Activated CD4-positive, alpha-beta T cell treated with anti-CD3 and anti-CD28 coated beads, Interleukin-2, amount 10 ng/mL, durations not matched to agents 7 days and 5 days (primary cell): Measurements from ENCODE around the gene PEX14. TPM values are rescaled to one million over a fixed set of nuclear protein-coding genes. Genes with fewer than 3 reads are reported as not detected.

Source experiments
- CTCF ChIA-PET: fragments of 350-600 bp; sonication (Branson Sonifier 250); formaldehyde crosslinking; loops from one replicate; lab custom pipeline; 2021; ENCODE audit warnings: antibody characterized with exemption; lab: Charles Lee
- POLR2A ChIA-PET: fragments of 350-600 bp; sonication (Branson Sonifier 250); formaldehyde crosslinking; loops from one replicate; lab custom pipeline; 2021; ENCODE audit warnings: antibody characterized with exemption; lab: Charles Lee
- DNase-seq: peaks from one replicate; pipeline ENCODE4 v3.0.0-alpha.2; 2020
- H3K27ac Mint-ChIP-seq: one replicate; pipeline ENCODE4 v1.8.0; 2021; ENCODE audit warnings: mild to moderate bottlenecking, moderate library complexity, mixed read lengths
- H3K27me3 Mint-ChIP-seq: one replicate; pipeline ENCODE4 v1.8.0; 2021; ENCODE audit warnings: mixed read lengths
- H3K36me3 Mint-ChIP-seq: one replicate; pipeline ENCODE4 v1.8.0; 2021; ENCODE audit warnings: low read depth, mixed read lengths
- H3K4me1 Mint-ChIP-seq: one replicate; pipeline ENCODE4 v1.8.0; 2021; ENCODE audit warnings: mixed read lengths
- H3K4me3 Mint-ChIP-seq: one replicate; pipeline ENCODE4 v1.8.0; 2021; ENCODE audit warnings: mild to moderate bottlenecking, moderate library complexity, mixed read lengths
- H3K9me3 Mint-ChIP-seq: one replicate; pipeline ENCODE4 v1.8.0; 2021; ENCODE audit warnings: mixed read lengths
- total RNA-seq, 2 experiments: library from RNA; stranded (reverse); gene quantifications; one replicate each; pipeline ENCODE4 v1.2.3, GENCODE V29; 2021

Gene PEX14
- total RNA-seq, 2 experiments from 2014 or later = 23.4 to 24.4 TPM

GRCh38 chr1:10546896-10547295 is 72.1 kb downstream of the PEX14 start:
- POLR2A ChIA-PET = no interaction called here
- H3K27me3 Mint-ChIP-seq = no peaks in the 10 kb centered on the region
- CTCF ChIA-PET = interaction anchor here (0.7 kb wide), 1 partner anchor 24 kb away, joined by 6 read pairs; no protein-coding TSS in a partner anchor
- H3K4me3 Mint-ChIP-seq = no peak overlapping the region
- peaks cover 10% of the 10 kb centered on the region for H3K36me3 Mint-ChIP-seq
- peaks cover 32% of the 10 kb centered on the region for H3K4me1 Mint-ChIP-seq
- no peaks in the 10 kb centered on the region for H3K9me3 Mint-ChIP-seq
- no peak overlapping the region for H3K27ac Mint-ChIP-seq
- DNase-seq = no peak

- no peak for DNase-seq
- POLR2A ChIA-PET = no interaction called here
- Mint-ChIP-seq H3K36me3 (no peaks in the 10 kb centered on the region), H3K27ac (no peak overlapping the region), H3K9me3 (no peaks in the 10 kb centered on the region), H3K27me3 (no peaks in the 10 kb centered on the region), H3K4me1 (peaks cover 11% of the 10 kb centered on the region), H3K4me3 (no peak overlapping the region)
- CTCF ChIA-PET = interaction anchor here (0.6 to 1.0 kb wide), 2 partner anchors 17 to 114 kb away, joined by 3 read pairs; no protein-coding TSS in a partner anchor
Measured at GRCh38 chr1:10549904-10550664, 75.3 kb downstream of the PEX14 start.

GRCh38 chr1:10553118-10553517 is 78.4 kb downstream of the PEX14 start:
- POLR2A ChIA-PET = interaction anchor here (0.7 kb wide), 1 partner anchor 116 kb away, joined by 4 read pairs; no protein-coding TSS in a partner anchor
- Mint-ChIP-seq H3K4me1 (peaks cover 8% of the 10 kb centered on the region), H3K9me3 (no peaks in the 10 kb centered on the region), H3K27me3 (no peaks in the 10 kb centered on the region), H3K4me3 (no peak overlapping the region), H3K27ac (no peak overlapping the region), H3K36me3 (no peaks in the 10 kb centered on the region)
- DNase-seq = no peak
- CTCF ChIA-PET = interaction anchor here (0.5 kb wide), 1 partner anchor 11 kb away, joined by 3 read pairs; no protein-coding TSS in a partner anchor

- Mint-ChIP-seq H3K9me3 (no peaks in the 10 kb centered on the region), H3K4me1 (no peaks in the 10 kb centered on the region), H3K36me3 (no peaks in the 10 kb centered on the region), H3K27me3 (no peaks in the 10 kb centered on the region), H3K27ac (no peak overlapping the region), H3K4me3 (no peak overlapping the region)
- POLR2A ChIA-PET = no interaction called here
- DNase-seq = no peak
- CTCF ChIA-PET = no interaction called here
Measured at GRCh38 chr1:10555635-10556429, 81.1 kb downstream of the PEX14 start.

- Mint-ChIP-seq H3K36me3 (no peaks in the 10 kb centered on the region), H3K9me3 (no peaks in the 10 kb centered on the region), H3K4me3 (no peak overlapping the region), H3K4me1 (no peaks in the 10 kb centered on the region), H3K27me3 (no peaks in the 10 kb centered on the region), H3K27ac (no peak overlapping the region)
- ChIA-PET POLR2A (no interaction called here), CTCF (no interaction called here)
- DNase-seq = no peak
Measured at GRCh38 chr1:10556430-10557005, 81.8 kb downstream of the PEX14 start.

- CTCF ChIA-PET = interaction anchor here (0.6 kb wide), 1 partner anchor 68 kb away, joined by 5 read pairs; no protein-coding TSS in a partner anchor
- POLR2A ChIA-PET = no interaction called here
- H3K27ac Mint-ChIP-seq = no peak overlapping the region
Measured at GRCh38 chr1:10557714-10558113, 83.0 kb downstream of the PEX14 start.

GRCh38 chr1:10559386-10559785 is 84.6 kb downstream of the PEX14 start:
- Mint-ChIP-seq H3K36me3 (peaks cover 8% of the 10 kb centered on the region), H3K4me3 (no peak overlapping the region), H3K4me1 (no peaks in the 10 kb centered on the region), H3K9me3 (peaks cover 6% of the 10 kb centered on the region), H3K27me3 (no peaks in the 10 kb centered on the region), H3K27ac (no peak overlapping the region)
- no peak for DNase-seq
- POLR2A ChIA-PET = no interaction called here
- CTCF ChIA-PET = interaction anchor here (1.7 kb wide), 1 partner anchor 14 kb away, joined by 4 read pairs; no protein-coding TSS in a partner anchor

More at GRCh38 chr1:10557714-10558113, 83.0 kb downstream of the PEX14 start:
- H3K36me3 Mint-ChIP-seq = peaks cover 3% of the 10 kb centered on the region
- H3K27me3 Mint-ChIP-seq = no peaks in the 10 kb centered on the region
- H3K9me3 Mint-ChIP-seq = no peaks in the 10 kb centered on the region
- DNase-seq = no peak
- no peaks in the 10 kb centered on the region for H3K4me1 Mint-ChIP-seq
- H3K4me3 Mint-ChIP-seq = no peak overlapping the region

GRCh38 chr1:10561497-10561896 is 86.7 kb downstream of the PEX14 start:
- Mint-ChIP-seq H3K9me3 (peaks cover 8% of the 10 kb centered on the region), H3K4me3 (no peak overlapping the region), H3K27me3 (no peaks in the 10 kb centered on the region), H3K27ac (no peak overlapping the region), H3K4me1 (no peaks in the 10 kb centered on the region), H3K36me3 (peaks cover 8% of the 10 kb centered on the region)
- CTCF ChIA-PET = interaction anchor here (1.0 to 1.1 kb wide), 2 partner anchors 15 to 40 kb away, joined by 3 read pairs; no protein-coding TSS in a partner anchor
- no peak for DNase-seq
- POLR2A ChIA-PET = no interaction called here

GRCh38 chr1:10561955-10562354 is 87.2 kb downstream of the PEX14 start:
- Mint-ChIP-seq H3K36me3 (peaks cover 8% of the 10 kb centered on the region), H3K9me3 (peaks cover 8% of the 10 kb centered on the region), H3K4me1 (no peaks in the 10 kb centered on the region), H3K27me3 (no peaks in the 10 kb centered on the region), H3K27ac (no peak overlapping the region), H3K4me3 (no peak overlapping the region)
- CTCF ChIA-PET = interaction anchor here (1.0 to 1.1 kb wide), 2 partner anchors 15 to 40 kb away, joined by 3 read pairs; no protein-coding TSS in a partner anchor
- DNase-seq = no peak
- POLR2A ChIA-PET = no interaction called here

GRCh38 chr1:10564063-10564462 is 89.3 kb downstream of the PEX14 start:
- POLR2A ChIA-PET = no interaction called here
- peaks cover 8% of the 10 kb centered on the region for H3K36me3 Mint-ChIP-seq
- CTCF ChIA-PET = interaction anchor here (0.7 to 0.8 kb wide), 2 partner anchors 11 to 553 kb away, joined by 3 to 4 read pairs; no protein-coding TSS in a partner anchor
- no peak overlapping the region for H3K27ac Mint-ChIP-seq
- no peak for DNase-seq
- H3K27me3 Mint-ChIP-seq = no peaks in the 10 kb centered on the region
- no peaks in the 10 kb centered on the region for H3K4me1 Mint-ChIP-seq
- H3K4me3 Mint-ChIP-seq = no peak overlapping the region
- peaks cover 8% of the 10 kb centered on the region for H3K9me3 Mint-ChIP-seq

- no peak for DNase-seq
- ChIA-PET CTCF (no interaction called here), POLR2A (no interaction called here)
- no peaks in the 10 kb centered on the region for H3K36me3 Mint-ChIP-seq
- H3K4me3 Mint-ChIP-seq = no peak overlapping the region
- H3K4me1 Mint-ChIP-seq = peaks cover 2% of the 10 kb centered on the region
- H3K9me3 Mint-ChIP-seq = peaks cover 3% of the 10 kb centered on the region
- no peaks in the 10 kb centered on the region for H3K27me3 Mint-ChIP-seq
- H3K27ac Mint-ChIP-seq = no peak overlapping the region
Measured at GRCh38 chr1:10569531-10569930, 94.8 kb downstream of the PEX14 start.

GRCh38 chr1:10575616-10576015 is 100.9 kb downstream of the PEX14 start:
- CTCF ChIA-PET = no interaction called here
- Mint-ChIP-seq H3K4me3 (no peak overlapping the region), H3K27ac (no peak overlapping the region)

More at GRCh38 chr1:10575616-10576015, 100.9 kb downstream of the PEX14 start:
- Mint-ChIP-seq H3K27me3 (no peaks in the 10 kb centered on the region), H3K36me3 (no peaks in the 10 kb centered on the region), H3K4me1 (peaks cover under 1% of the 10 kb centered on the region), H3K9me3 (no peaks in the 10 kb centered on the region)
- DNase-seq = no peak
- POLR2A ChIA-PET = no interaction called here
